AG10803 (cell line): ENCODE measurements around the gene RAD18.
A peak's percentile ranks its signal among the peaks of the same experiment; 100 is the strongest.

Experiments used
- DNase-seq: peaks from one replicate; pipeline ENCODE4 v3.0.0; 2010; ENCODE audit warnings: low read depth
- H3K4me3 ChIP-seq: 2 replicates; pipeline ENCODE4 v1.5.1; 2011; ENCODE audit warnings: mild to moderate bottlenecking, low read length, control low read depth
- CTCF ChIP-seq: conservative IDR thresholded peaks from 2 replicates; pipeline ENCODE4 v1.5.1; 2011; ENCODE audit warnings: mild to moderate bottlenecking, low read length, control low read depth, inconsistent platforms

The RAD18 gene

DNA sequence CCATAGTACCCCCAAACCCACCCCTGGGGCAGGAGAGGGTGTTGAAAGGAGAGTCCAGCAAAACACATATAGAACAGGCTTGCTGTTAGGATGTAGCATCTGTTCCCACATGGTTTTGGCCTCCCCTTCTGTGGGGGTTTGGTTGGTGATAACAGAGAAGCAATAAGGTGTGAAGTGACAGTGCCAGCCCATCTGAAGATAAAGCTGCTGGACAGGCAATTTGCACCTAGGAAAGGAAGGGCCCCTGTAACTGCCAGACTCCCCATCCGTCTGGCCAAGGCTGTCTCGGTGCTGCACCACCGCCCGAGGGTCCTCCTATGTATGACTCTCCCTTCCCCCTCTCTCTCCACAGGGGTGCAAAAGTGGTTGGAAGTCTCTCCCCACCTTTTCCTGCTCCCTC lies 99.4 kb downstream of the RAD18 start:
- no peak for TF ChIP-seq CTCF
- no peak overlapping the region for H3K4me3 ChIP-seq
- no peak for DNase-seq

GRCh38 chr3:8857720-8858367 lies 105.4 kb downstream of the RAD18 start:
- no peak for TF ChIP-seq CTCF
- DNase-seq: no peak
- H3K4me3 ChIP-seq: no peak overlapping the region

GRCh38 chr3:8856721-8857120 lies 106.6 kb downstream of the RAD18 start:
- H3K4me3 ChIP-seq: no peak overlapping the region
- DNase-seq: peak; percentile 89
- TF ChIP-seq CTCF: no peak

DNA sequence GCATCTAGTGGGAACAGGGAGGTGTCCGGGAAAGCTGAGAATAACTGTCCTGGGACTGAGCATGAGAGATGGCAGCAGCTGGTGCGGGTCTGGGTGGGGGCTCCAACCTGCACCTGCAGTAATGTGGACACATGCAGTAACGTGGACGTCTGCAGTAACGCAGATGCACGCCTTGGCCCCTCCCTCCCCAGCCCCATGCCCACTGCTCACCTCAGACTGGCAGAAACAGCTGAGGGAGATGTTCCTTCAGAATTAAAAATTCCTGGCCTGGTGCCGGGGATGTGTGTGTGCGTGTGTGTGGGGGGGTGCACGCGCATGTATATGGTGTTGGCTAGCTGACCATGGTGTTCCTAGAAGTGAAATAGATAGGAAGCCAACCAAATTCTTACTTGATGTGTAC lies 107.2 kb downstream of the RAD18 start:
- TF ChIP-seq CTCF: no peak
- no peak for DNase-seq
- no peak overlapping the region for H3K4me3 ChIP-seq

- H3K4me3 ChIP-seq: no peak overlapping the region
- no peak for TF ChIP-seq CTCF
- DNase-seq: peak; percentile 68
Observed at GRCh38 chr3:8854656-8855055, 108.6 kb downstream of the RAD18 start.

- DNase-seq: peak; percentile 48
Observed at GRCh38 chr3:8853081-8853480, 110.2 kb downstream of the RAD18 start.

DNA sequence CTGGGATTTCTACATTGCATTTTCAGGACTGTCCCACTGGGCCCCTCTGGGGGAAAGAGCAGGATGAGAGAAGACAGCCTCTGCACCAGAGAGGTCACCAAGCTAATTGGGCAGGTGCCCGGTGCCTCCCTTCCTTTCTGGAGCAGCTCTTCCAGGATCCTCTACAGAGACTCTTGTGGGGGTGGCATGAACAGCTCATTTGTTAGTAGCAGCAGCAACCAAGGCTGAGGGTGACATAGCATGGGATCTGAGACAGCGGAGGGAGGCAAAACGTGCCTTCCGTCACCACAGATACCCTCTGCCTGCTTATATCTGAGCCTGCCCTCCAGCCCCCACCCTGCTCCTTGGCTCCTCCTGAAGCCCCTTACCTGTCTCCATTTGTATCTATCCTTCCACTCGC lies 110.8 kb downstream of the RAD18 start:
- no peak for TF ChIP-seq CTCF
- no peak for DNase-seq
- H3K4me3 ChIP-seq: no peak overlapping the region

More at GRCh38 chr3:8853081-8853480, 110.2 kb downstream of the RAD18 start:
- no peak overlapping the region for H3K4me3 ChIP-seq
- TF ChIP-seq CTCF: no peak
